Measurements from ENCODE around the gene LTC4S.

GRCh38 chr5:179765400-179765799 is 28.4 kb upstream of the LTC4S start:
- TF ChIP-seq POLR2A (IDR thresholded peaks at IDR 0.05) (no peak), CTCF (IDR thresholded peaks at IDR 0.05) (no peak)
